ENCODE results near the gene KLHL14.

The KLHL14 gene, protein sequence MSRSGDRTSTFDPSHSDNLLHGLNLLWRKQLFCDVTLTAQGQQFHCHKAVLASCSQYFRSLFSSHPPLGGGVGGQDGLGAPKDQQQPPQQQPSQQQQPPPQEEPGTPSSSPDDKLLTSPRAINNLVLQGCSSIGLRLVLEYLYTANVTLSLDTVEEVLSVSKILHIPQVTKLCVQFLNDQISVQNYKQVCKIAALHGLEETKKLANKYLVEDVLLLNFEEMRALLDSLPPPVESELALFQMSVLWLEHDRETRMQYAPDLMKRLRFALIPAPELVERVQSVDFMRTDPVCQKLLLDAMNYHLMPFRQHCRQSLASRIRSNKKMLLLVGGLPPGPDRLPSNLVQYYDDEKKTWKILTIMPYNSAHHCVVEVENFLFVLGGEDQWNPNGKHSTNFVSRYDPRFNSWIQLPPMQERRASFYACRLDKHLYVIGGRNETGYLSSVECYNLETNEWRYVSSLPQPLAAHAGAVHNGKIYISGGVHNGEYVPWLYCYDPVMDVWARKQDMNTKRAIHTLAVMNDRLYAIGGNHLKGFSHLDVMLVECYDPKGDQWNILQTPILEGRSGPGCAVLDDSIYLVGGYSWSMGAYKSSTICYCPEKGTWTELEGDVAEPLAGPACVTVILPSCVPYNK

GRCh38 chr18:32772581-32773381 is at the start of gene KLHL14:
KLHL14 (minus strand) TSS chr18:32773023; CDS start chr18:32770591, 2,432 bp downstream.
- no peaks in the 10 kb centered on the region for H3K9me3 ChIP-seq (ENCODE audit: control insufficient read depth in 2 of 2, low read length in 2 of 2)
- H3K27me3 ChIP-seq (ENCODE audit: control insufficient read depth in 2 of 2, insufficient read depth in 2 of 2, low read length in 2 of 2) = peaks cover 27 to 44% of the 10 kb centered on the region in 2 donors
- H3K9ac ChIP-seq (ENCODE audit: low read depth in 1 of 2, low read length in 2 of 2) = no peak within 1 kb of the TSS
- no peaks in the 10 kb centered on the region for H3K36me3 ChIP-seq (ENCODE audit: control insufficient read depth in 2 of 2, insufficient read depth in 2 of 2, low read length in 2 of 2)
- H3K27ac ChIP-seq (ENCODE audit: low read depth in 2 of 2, low read length in 2 of 2) = no peak within 1 kb of the TSS
- peak within 1 kb of the TSS in 1 of 2 donors; percentile 20 for H3K4me3 ChIP-seq (ENCODE audit: low read length in 2 of 2)
- H3K4me1 ChIP-seq (ENCODE audit: control insufficient read depth in 2 of 2, insufficient read depth in 2 of 2, low read length in 2 of 2) = peaks cover 6 to 9% of the 10 kb centered on the region in 2 donors

GRCh38 chr18:32822197-32822596 is 49.4 kb upstream of the KLHL14 start:
- no peaks in the 10 kb centered on the region for H3K9me3 ChIP-seq (ENCODE audit: control insufficient read depth in 2 of 2, low read length in 2 of 2)
- no peak overlapping the region for H3K4me3 ChIP-seq (ENCODE audit: low read length in 2 of 2)

GRCh38 chr18:32815881-32816280 is 43.1 kb upstream of the KLHL14 start:
- H3K4me3 ChIP-seq (ENCODE audit: low read length in 2 of 2) = no peak overlapping the region
- H3K27me3 ChIP-seq (ENCODE audit: control insufficient read depth in 2 of 2, insufficient read depth in 2 of 2, low read length in 2 of 2) = no peaks in the 10 kb centered on the region
- no peaks in the 10 kb centered on the region for H3K36me3 ChIP-seq (ENCODE audit: control insufficient read depth in 2 of 2, insufficient read depth in 2 of 2, low read length in 2 of 2)

More at GRCh38 chr18:32822197-32822596, 49.4 kb upstream of the KLHL14 start:
- no peaks in the 10 kb centered on the region for H3K36me3 ChIP-seq (ENCODE audit: control insufficient read depth in 2 of 2, insufficient read depth in 2 of 2, low read length in 2 of 2)
- H3K27me3 ChIP-seq (ENCODE audit: control insufficient read depth in 2 of 2, insufficient read depth in 2 of 2, low read length in 2 of 2) = no peaks in the 10 kb centered on the region
- no peak overlapping the region for H3K9ac ChIP-seq (ENCODE audit: low read depth in 1 of 2, low read length in 2 of 2)
- no peaks in the 10 kb centered on the region for H3K4me1 ChIP-seq (ENCODE audit: control insufficient read depth in 2 of 2, insufficient read depth in 2 of 2, low read length in 2 of 2)
- no peak overlapping the region for H3K27ac ChIP-seq (ENCODE audit: low read depth in 2 of 2, low read length in 2 of 2)

GRCh38 chr18:32812342-32812741 is 39.5 kb upstream of the KLHL14 start:
- Histone ChIP-seq H3K9ac (ENCODE audit: low read depth in 1 of 2, low read length in 2 of 2) (no peak overlapping the region), H3K36me3 (ENCODE audit: control insufficient read depth in 2 of 2, insufficient read depth in 2 of 2, low read length in 2 of 2) (no peaks in the 10 kb centered on the region), H3K4me3 (ENCODE audit: low read length in 2 of 2) (no peak overlapping the region)

More at GRCh38 chr18:32815881-32816280, 43.1 kb upstream of the KLHL14 start:
- H3K9ac ChIP-seq (ENCODE audit: low read depth in 1 of 2, low read length in 2 of 2) = no peak overlapping the region
- H3K9me3 ChIP-seq (ENCODE audit: control insufficient read depth in 2 of 2, low read length in 2 of 2) = no peaks in the 10 kb centered on the region
- H3K27ac ChIP-seq (ENCODE audit: low read depth in 2 of 2, low read length in 2 of 2) = no peak overlapping the region
- H3K4me1 ChIP-seq (ENCODE audit: control insufficient read depth in 2 of 2, insufficient read depth in 2 of 2, low read length in 2 of 2) = no peaks in the 10 kb centered on the region

GRCh38 chr18:32810314-32810713 is 37.5 kb upstream of the KLHL14 start:
- Histone ChIP-seq H3K36me3 (ENCODE audit: control insufficient read depth in 2 of 2, insufficient read depth in 2 of 2, low read length in 2 of 2) (no peaks in the 10 kb centered on the region), H3K9me3 (ENCODE audit: control insufficient read depth in 2 of 2, low read length in 2 of 2) (no peaks in the 10 kb centered on the region), H3K4me3 (ENCODE audit: low read length in 2 of 2) (no peak overlapping the region), H3K27me3 (ENCODE audit: control insufficient read depth in 2 of 2, insufficient read depth in 2 of 2, low read length in 2 of 2) (no peaks in the 10 kb centered on the region), H3K9ac (ENCODE audit: low read depth in 1 of 2, low read length in 2 of 2) (no peak overlapping the region), H3K27ac (ENCODE audit: low read depth in 2 of 2, low read length in 2 of 2) (no peak overlapping the region), H3K4me1 (ENCODE audit: control insufficient read depth in 2 of 2, insufficient read depth in 2 of 2, low read length in 2 of 2) (no peaks in the 10 kb centered on the region)

More at GRCh38 chr18:32812342-32812741, 39.5 kb upstream of the KLHL14 start:
- no peaks in the 10 kb centered on the region for H3K9me3 ChIP-seq (ENCODE audit: control insufficient read depth in 2 of 2, low read length in 2 of 2)
- no peaks in the 10 kb centered on the region for H3K4me1 ChIP-seq (ENCODE audit: control insufficient read depth in 2 of 2, insufficient read depth in 2 of 2, low read length in 2 of 2)
- H3K27ac ChIP-seq (ENCODE audit: low read depth in 2 of 2, low read length in 2 of 2) = no peak overlapping the region
- no peaks in the 10 kb centered on the region for H3K27me3 ChIP-seq (ENCODE audit: control insufficient read depth in 2 of 2, insufficient read depth in 2 of 2, low read length in 2 of 2)

GRCh38 chr18:32805354-32805753 is 32.5 kb upstream of the KLHL14 start:
- Histone ChIP-seq H3K9me3 (ENCODE audit: control insufficient read depth in 2 of 2, low read length in 2 of 2) (no peaks in the 10 kb centered on the region), H3K27ac (ENCODE audit: low read depth in 2 of 2, low read length in 2 of 2) (no peak overlapping the region), H3K9ac (ENCODE audit: low read depth in 1 of 2, low read length in 2 of 2) (no peak overlapping the region), H3K27me3 (ENCODE audit: control insufficient read depth in 2 of 2, insufficient read depth in 2 of 2, low read length in 2 of 2) (no peaks in the 10 kb centered on the region), H3K4me3 (ENCODE audit: low read length in 2 of 2) (no peak overlapping the region), H3K4me1 (ENCODE audit: control insufficient read depth in 2 of 2, insufficient read depth in 2 of 2, low read length in 2 of 2) (no peaks in the 10 kb centered on the region), H3K36me3 (ENCODE audit: control insufficient read depth in 2 of 2, insufficient read depth in 2 of 2, low read length in 2 of 2) (no peaks in the 10 kb centered on the region)

GRCh38 chr18:32804134-32804888 is 31.5 kb upstream of the KLHL14 start:
- Histone ChIP-seq H3K9ac (ENCODE audit: low read depth in 1 of 2, low read length in 2 of 2) (no peak overlapping the region), H3K27ac (ENCODE audit: low read depth in 2 of 2, low read length in 2 of 2) (no peak overlapping the region), H3K4me3 (ENCODE audit: low read length in 2 of 2) (no peak overlapping the region), H3K9me3 (ENCODE audit: control insufficient read depth in 2 of 2, low read length in 2 of 2) (no peaks in the 10 kb centered on the region), H3K4me1 (ENCODE audit: control insufficient read depth in 2 of 2, insufficient read depth in 2 of 2, low read length in 2 of 2) (no peaks in the 10 kb centered on the region), H3K36me3 (ENCODE audit: control insufficient read depth in 2 of 2, insufficient read depth in 2 of 2, low read length in 2 of 2) (no peaks in the 10 kb centered on the region), H3K27me3 (ENCODE audit: control insufficient read depth in 2 of 2, insufficient read depth in 2 of 2, low read length in 2 of 2) (no peaks in the 10 kb centered on the region)

GRCh38 chr18:32803568-32803967 is 30.7 kb upstream of the KLHL14 start:
- H3K9me3 ChIP-seq (ENCODE audit: control insufficient read depth in 2 of 2, low read length in 2 of 2) = no peaks in the 10 kb centered on the region
- H3K9ac ChIP-seq (ENCODE audit: low read depth in 1 of 2, low read length in 2 of 2) = no peak overlapping the region
- no peak overlapping the region for H3K27ac ChIP-seq (ENCODE audit: low read depth in 2 of 2, low read length in 2 of 2)
- no peaks in the 10 kb centered on the region for H3K4me1 ChIP-seq (ENCODE audit: control insufficient read depth in 2 of 2, insufficient read depth in 2 of 2, low read length in 2 of 2)
- no peaks in the 10 kb centered on the region for H3K36me3 ChIP-seq (ENCODE audit: control insufficient read depth in 2 of 2, insufficient read depth in 2 of 2, low read length in 2 of 2)
- H3K4me3 ChIP-seq (ENCODE audit: low read length in 2 of 2) = no peak overlapping the region
- no peaks in the 10 kb centered on the region for H3K27me3 ChIP-seq (ENCODE audit: control insufficient read depth in 2 of 2, insufficient read depth in 2 of 2, low read length in 2 of 2)

DNA sequence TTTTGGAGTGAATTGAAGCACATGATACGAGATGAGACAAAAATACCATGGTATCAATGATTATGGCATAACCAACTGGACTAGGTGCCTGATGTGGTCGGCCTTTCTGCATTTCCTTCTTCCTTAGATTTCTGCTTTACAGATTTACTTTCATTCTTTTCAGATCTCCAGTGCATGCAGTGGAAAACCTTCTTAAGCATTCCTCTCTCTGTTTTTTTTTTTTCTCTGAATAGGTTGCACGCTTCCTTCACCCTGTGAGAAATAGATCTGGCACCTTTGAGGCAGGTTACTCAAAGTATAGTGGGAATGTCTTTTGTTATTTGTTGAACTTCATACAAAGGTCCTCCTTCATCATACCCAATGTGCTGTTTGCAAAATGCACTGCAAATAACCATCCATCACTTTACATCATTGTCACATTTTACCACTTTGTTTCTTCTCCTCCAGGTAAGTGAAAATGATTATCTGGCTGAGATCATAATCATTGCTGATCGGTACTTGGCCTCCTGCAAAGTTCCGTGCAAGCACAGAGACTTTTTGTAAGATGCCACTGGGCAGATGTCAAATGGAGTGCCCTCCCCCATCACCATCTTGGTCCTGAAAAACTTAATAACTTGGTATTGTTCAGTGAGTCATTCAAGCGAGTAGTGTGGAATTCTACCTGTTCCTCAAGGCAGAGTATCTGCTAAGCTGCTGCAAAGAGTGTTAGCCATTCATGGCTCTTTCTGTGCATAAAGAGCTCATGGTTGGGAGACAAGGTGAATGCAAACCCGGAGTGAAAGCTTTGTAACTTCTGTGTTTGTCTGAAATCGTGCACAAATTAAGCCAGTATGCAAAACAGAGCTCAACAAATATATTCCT is 30.0 kb upstream of the KLHL14 start:
- Histone ChIP-seq H3K9me3 (ENCODE audit: control insufficient read depth in 2 of 2, low read length in 2 of 2) (no peaks in the 10 kb centered on the region), H3K27ac (ENCODE audit: low read depth in 2 of 2, low read length in 2 of 2) (no peak overlapping the region), H3K9ac (ENCODE audit: low read depth in 1 of 2, low read length in 2 of 2) (no peak overlapping the region), H3K4me1 (ENCODE audit: control insufficient read depth in 2 of 2, insufficient read depth in 2 of 2, low read length in 2 of 2) (no peaks in the 10 kb centered on the region), H3K4me3 (ENCODE audit: low read length in 2 of 2) (no peak overlapping the region), H3K27me3 (ENCODE audit: control insufficient read depth in 2 of 2, insufficient read depth in 2 of 2, low read length in 2 of 2) (no peaks in the 10 kb centered on the region), H3K36me3 (ENCODE audit: control insufficient read depth in 2 of 2, insufficient read depth in 2 of 2, low read length in 2 of 2) (no peaks in the 10 kb centered on the region)

Measured in mucosa of rectum (tissue), 2 donors.